NT2/D1 (cell line): ENCODE measurements around the gene HPD.

Experiments
- SUZ12 ChIP-seq: IDR thresholded peaks from 2 replicates; pipeline ENCODE4 v1.6.1; 2011; ENCODE audit not compliant: insufficient read length, insufficient read depth; ENCODE audit errors: extremely low read depth
- YY1 ChIP-seq: IDR thresholded peaks from 2 replicates; pipeline ENCODE4 v1.6.1; 2011; ENCODE audit not compliant: insufficient read length, insufficient read depth
- ZNF274 ChIP-seq: IDR thresholded peaks from 2 replicates; pipeline ENCODE4 v1.6.1; 2011; ENCODE audit warnings: mild to moderate bottlenecking, low read depth, low read length

DNA sequence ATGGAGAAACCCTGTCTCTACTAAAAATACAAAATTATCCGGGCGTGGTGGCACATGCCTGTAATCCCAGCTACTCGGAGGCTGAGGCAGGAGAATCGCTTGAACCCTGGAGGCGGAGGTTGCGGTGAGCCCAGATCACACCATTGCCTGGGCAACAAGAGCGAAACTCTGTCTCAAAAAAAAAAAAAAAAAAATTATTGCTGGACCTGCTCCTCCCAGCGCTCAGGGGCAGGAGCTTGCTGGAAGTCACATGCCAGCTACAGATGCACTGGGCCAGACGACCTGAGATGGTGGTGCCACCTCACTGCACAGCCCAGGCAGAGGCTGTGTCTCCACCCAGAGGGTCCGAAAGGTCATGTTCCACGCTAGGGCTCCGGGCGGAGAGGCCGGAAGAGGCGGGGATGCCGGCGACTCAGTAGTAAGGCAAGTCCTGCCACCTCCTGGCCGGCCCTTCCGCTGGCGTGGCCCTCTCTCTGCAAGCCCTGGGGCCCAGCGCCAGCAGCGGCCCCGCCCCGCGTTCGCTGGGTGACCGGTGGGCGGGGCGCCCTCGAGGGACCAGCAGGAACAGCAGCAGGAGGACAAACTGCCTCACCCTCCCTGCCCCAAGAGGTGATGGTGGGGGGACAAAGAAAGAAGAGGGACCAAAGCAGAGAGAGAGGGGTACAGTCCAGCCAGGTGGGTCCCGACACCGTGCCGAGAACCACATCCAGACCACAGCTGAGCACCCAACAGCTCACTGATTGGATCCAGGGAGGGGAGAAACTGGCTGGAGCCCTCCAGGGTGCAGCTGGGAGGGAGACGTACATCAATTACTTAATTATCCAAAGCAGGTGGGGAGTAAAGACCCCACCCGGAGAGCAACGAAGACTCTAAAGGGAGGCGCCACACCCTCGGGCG lies 61.6 kb downstream of the HPD start:
- TF ChIP-seq ZNF274 (no peak), YY1 (no peak), SUZ12 (no peak)
